PC-3 (cell line): Measurements from ENCODE around the gene KIF11. TPM values are rescaled to one million over a fixed set of nuclear protein-coding genes. Genes with fewer than 3 reads are reported as not detected.

ENCODE experiments used
- ATAC-seq: fragments of 200-7000 bp; cut with Tn5 transposase; 2 replicates; pipeline ENCODE4 v1.9.1; 2020; ENCODE audit warnings: mild to moderate bottlenecking, moderate library complexity
- BruUV-seq: library from RNA; stranded (reverse); fragments of 400-500 nt; replicated peaks from 2 replicates; lab custom pipeline; 2021; lab: Mats Ljungman, UMichigan
- CTCF ChIA-PET: fragments of 300-600 bp; sonication (Branson Sonifier 250); formaldehyde crosslinking; loops from one replicate; lab custom pipeline; 2022; ENCODE audit warnings: antibody characterized with exemption; lab: Charles Lee
- POLR2A ChIA-PET: fragments of 300-600 bp; sonication (Branson Sonifier 250); formaldehyde crosslinking; loops from one replicate; lab custom pipeline; 2022; ENCODE audit warnings: antibody characterized with exemption; ENCODE audit not compliant: unreplicated experiment; lab: Charles Lee
- DNase-seq: peaks from one replicate; pipeline ENCODE4 v3.0.0-alpha.2; 2015
- H2AFZ ChIP-seq: fragments of 300-600 bp; sonication (generic); 2 replicates; pipeline ENCODE4 v1.6.0; 2016; ENCODE audit warnings: antibody characterized with exemption, low read length
- H3F3A ChIP-seq: fragments of 300-600 bp; sonication (generic); one replicate; pipeline ENCODE4 v1.6.0; 2017; ENCODE audit warnings: antibody characterized with exemption, low read length, control low read depth, mild to moderate bottlenecking; ENCODE audit not compliant: unreplicated experiment
- H3K27ac ChIP-seq: fragments of 300-600 bp; sonication (generic); 2 replicates; pipeline ENCODE4 v1.5.1; 2016; ENCODE audit warnings: mild to moderate bottlenecking, low read length
- H3K27me3 ChIP-seq: fragments of 300-600 bp; sonication (generic); 2 replicates; pipeline ENCODE4 v1.6.1; 2016; ENCODE audit warnings: low read length, mixed read lengths
- H3K36me3 ChIP-seq: fragments of 300-600 bp; sonication (generic); 2 replicates; pipeline ENCODE4 v1.6.1; 2016; ENCODE audit warnings: low read depth, mixed run types, low read length, mixed read lengths
- H3K4me1 ChIP-seq: fragments of 300-600 bp; sonication (generic); 2 replicates; pipeline ENCODE4 v1.5.1; 2016; ENCODE audit warnings: low read length; ENCODE audit not compliant: insufficient read depth
- H3K4me2 ChIP-seq: fragments of 300-600 bp; sonication (generic); 2 replicates; pipeline ENCODE4 v1.6.0; 2016; ENCODE audit warnings: low read length
- H3K4me3 ChIP-seq: fragments of 300-600 bp; sonication (generic); 2 replicates; pipeline ENCODE4 v1.5.1; 2016; ENCODE audit warnings: mild to moderate bottlenecking, low read length, mixed read lengths
- H3K79me2 ChIP-seq: fragments of 300-600 bp; sonication (generic); 2 replicates; pipeline ENCODE4 v1.6.1; 2017; ENCODE audit warnings: low read length, mixed read lengths
- H3K9ac ChIP-seq: fragments of 300-600 bp; sonication (generic); 2 replicates; pipeline ENCODE4 v1.6.0; 2016; ENCODE audit warnings: mild to moderate bottlenecking, low read length
- H3K9me2 ChIP-seq: fragments of 300-600 bp; sonication (generic); replicated peaks from 2 replicates; pipeline ENCODE4 v1.6.1; 2016; ENCODE audit warnings: mixed run types, low read length, mixed read lengths
- H3K9me3 ChIP-seq: fragments of 300-600 bp; sonication (generic); 2 replicates; pipeline ENCODE4 v1.6.1; 2016; ENCODE audit warnings: low read length, mixed read lengths
- H4K20me1 ChIP-seq: fragments of 300-600 bp; sonication (generic); 2 replicates; pipeline ENCODE4 v1.6.1; 2016; ENCODE audit warnings: low read length, mixed read lengths
- EZH2 ChIP-seq: fragments of 300-600 bp; sonication (generic); IDR thresholded peaks from one replicate; pipeline ENCODE4 v1.6.1; 2017; ENCODE audit warnings: antibody characterized with exemption, mild to moderate bottlenecking, low read length; ENCODE audit not compliant: unreplicated experiment
- EZH2phosphoT487 ChIP-seq: fragments of 300-600 bp; sonication (generic); IDR thresholded peaks from 2 replicates; pipeline ENCODE4 v1.6.1; 2018; ENCODE audit warnings: mild to moderate bottlenecking, antibody characterized with exemption, low read length, borderline replicate concordance
- intact Hi-C: fragments of 100-400 bp; cut with micrococcal nuclease; formaldehyde crosslinking; loops from 2 replicates; pipeline ENCODE4 v1.9.0; 2023
- total RNA-seq: library from RNA; depleted of rRNA; stranded (reverse); fragments of >200 nt; gene quantifications from 2 replicates; pipeline ENCODE4 v1.2.3, GENCODE V29; 2014
- TF ChIP-seq, protein P1 (sequence below): fragments of 300-600 bp; sonication (generic); conservative IDR thresholded peaks from 2 replicates; pipeline ENCODE4 v1.5.1; 2017; ENCODE audit warnings: antibody characterized with exemption, low read depth, mild to moderate bottlenecking, low read length

The KIF11 gene
- total RNA-seq, 1 experiment from 2014 or later, result 26.2 TPM

GRCh38 chr10:92571649-92572048, 21.3 kb upstream of the KIF11 start:
- TF ChIP-seq EZH2 (no peak), EZH2phosphoT487 (no peak)
- TF ChIP-seq, protein P1, sequence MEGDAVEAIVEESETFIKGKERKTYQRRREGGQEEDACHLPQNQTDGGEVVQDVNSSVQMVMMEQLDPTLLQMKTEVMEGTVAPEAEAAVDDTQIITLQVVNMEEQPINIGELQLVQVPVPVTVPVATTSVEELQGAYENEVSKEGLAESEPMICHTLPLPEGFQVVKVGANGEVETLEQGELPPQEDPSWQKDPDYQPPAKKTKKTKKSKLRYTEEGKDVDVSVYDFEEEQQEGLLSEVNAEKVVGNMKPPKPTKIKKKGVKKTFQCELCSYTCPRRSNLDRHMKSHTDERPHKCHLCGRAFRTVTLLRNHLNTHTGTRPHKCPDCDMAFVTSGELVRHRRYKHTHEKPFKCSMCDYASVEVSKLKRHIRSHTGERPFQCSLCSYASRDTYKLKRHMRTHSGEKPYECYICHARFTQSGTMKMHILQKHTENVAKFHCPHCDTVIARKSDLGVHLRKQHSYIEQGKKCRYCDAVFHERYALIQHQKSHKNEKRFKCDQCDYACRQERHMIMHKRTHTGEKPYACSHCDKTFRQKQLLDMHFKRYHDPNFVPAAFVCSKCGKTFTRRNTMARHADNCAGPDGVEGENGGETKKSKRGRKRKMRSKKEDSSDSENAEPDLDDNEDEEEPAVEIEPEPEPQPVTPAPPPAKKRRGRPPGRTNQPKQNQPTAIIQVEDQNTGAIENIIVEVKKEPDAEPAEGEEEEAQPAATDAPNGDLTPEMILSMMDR, result no peak
- Histone ChIP-seq H3K4me1 (peaks cover 40% of the 10 kb centered on the region), H3K27ac (no peak overlapping the region), H3K9ac (no peak overlapping the region), H3K36me3 (no peaks in the 10 kb centered on the region), H3K4me3 (peak overlapping the region; percentile 82), H4K20me1 (peaks cover 15% of the 10 kb centered on the region; the same call in 1 of the 2 replicates), H3F3A (no peaks in the 10 kb centered on the region), H3K9me2 (no peaks in the 10 kb centered on the region), H3K79me2 (peaks cover 65% of the 10 kb centered on the region), H3K27me3 (no peaks in the 10 kb centered on the region), H2AFZ (no peak overlapping the region), H3K9me3 (no peaks in the 10 kb centered on the region), H3K4me2 (peak overlapping the region; percentile 90)
- ChIA-PET CTCF (interaction anchor here (0.5 to 0.7 kb wide), 2 partner anchors 277 to 377 kb away, joined by 3 to 5 read pairs; partner anchors contain the start of gene EXOC6), POLR2A (no interaction called here)
- BruUV-seq, result no TSS peak
- ATAC-seq (no peak), DNase-seq (no peak)
- intact Hi-C loops, result no loop called here

DNA sequence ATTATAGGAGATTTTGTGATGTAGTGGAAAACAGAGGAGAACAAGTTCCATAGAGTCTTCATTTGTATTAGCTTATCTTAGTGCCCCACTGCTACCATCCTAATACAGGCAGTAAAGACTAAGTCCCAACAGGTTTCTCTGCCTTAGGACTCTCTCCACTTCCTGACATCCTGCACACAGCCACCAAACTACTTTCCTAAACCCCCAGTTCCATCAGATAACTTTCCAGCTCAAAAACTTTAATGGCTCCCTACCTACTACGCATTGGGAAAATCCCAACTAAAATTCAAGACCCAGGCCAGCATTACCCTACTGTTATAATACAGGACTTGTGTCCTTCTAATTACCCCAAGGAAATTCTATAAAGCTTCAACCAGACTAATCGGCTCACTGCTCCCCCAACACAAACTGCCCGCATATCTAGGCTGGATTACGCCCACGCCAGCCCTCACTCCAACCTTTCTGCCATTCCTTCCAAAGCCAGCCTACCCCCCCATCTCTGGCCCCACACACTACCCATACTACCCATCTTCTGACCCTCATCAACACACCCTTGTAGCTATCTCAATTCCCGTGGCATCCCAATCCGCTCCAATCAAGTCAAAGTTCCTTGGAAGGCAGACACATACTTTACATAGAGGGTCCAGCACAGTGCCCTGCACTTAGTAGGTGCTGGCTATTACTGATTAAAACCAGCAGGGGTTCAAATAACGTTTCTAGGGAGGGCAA, 20.4 kb upstream of the KIF11 start:
- peak overlapping the region; percentile 82 for H3K4me3 ChIP-seq
- BruUV-seq, result no TSS peak
- TF ChIP-seq EZH2 (no peak), EZH2phosphoT487 (no peak)
- TF ChIP-seq, protein P1, result no peak
- POLR2A ChIA-PET, result interaction anchor here (0.7 kb wide), 1 partner anchor 898 kb away, joined by 3 read pairs; no protein-coding TSS in a partner anchor
- peaks cover 56% of the 10 kb centered on the region for H3K79me2 ChIP-seq
- intact Hi-C loops, result no loop called here
- peaks cover 34% of the 10 kb centered on the region for H3K4me1 ChIP-seq
- no peak for ATAC-seq
- H2AFZ ChIP-seq, result peak overlapping the region; percentile 100
- peak overlapping the region; percentile 90 for H3K4me2 ChIP-seq
- H3F3A ChIP-seq, result no peaks in the 10 kb centered on the region
- peak; percentile 9 for DNase-seq
- CTCF ChIA-PET, result interaction anchor here (0.7 kb wide), 1 partner anchor 962 kb away, joined by 3 read pairs; no protein-coding TSS in a partner anchor
- no peaks in the 10 kb centered on the region for H3K27me3 ChIP-seq
- no peak overlapping the region for H3K27ac ChIP-seq
- H3K9me2 ChIP-seq, result no peaks in the 10 kb centered on the region
- no peaks in the 10 kb centered on the region for H3K9me3 ChIP-seq
- H3K36me3 ChIP-seq, result no peaks in the 10 kb centered on the region
- peaks cover 15% of the 10 kb centered on the region; the same call in 1 of the 2 replicates for H4K20me1 ChIP-seq
- peak overlapping the region; percentile 93 for H3K9ac ChIP-seq
